NCI-H1105 (cell line): ENCODE data around the gene TSHZ3.

Source experiments
- DNase-seq: peaks from one replicate; lab custom pipeline; 2025; lab: John Stamatoyannopoulos, UW

Gene TSHZ3

DNA sequence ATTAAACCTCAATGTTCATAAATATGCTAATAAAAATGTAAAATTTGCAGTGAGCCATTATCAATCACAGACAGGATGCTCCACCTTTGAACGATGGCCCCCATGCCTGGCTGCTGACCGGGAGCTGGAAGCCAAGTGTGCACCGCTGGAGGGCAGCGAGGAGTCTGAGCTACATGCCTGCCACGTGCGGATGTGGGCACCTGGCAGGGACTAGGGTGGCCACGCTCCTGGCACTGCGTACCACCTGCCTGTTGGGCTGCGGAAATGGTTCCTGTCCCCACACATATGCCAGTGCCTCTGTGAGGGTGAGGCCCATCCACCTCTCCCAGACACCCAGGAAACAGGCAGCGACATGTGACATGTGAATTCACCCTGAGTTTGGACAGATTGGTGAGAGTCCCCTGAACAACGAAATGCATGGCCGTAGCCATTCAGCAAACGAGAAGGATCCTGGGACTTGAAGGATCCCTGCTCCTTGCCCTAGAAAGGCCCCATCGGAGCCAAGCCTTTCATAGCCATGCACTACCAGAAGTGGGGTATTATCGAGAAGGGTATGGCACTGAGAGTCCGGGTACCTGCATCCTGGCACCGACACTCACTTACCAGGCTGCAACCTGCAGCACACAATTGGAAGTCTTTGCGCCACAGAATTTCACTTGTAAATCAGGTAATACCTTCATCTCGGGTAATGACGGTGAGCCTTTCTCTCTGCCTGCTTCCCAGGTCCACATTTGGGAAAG is 35.8 kb downstream of the TSHZ3 start:
- no peak for DNase-seq

GRCh38 chr19:31312677-31313244 is 36.5 kb downstream of the TSHZ3 start:
- DNase-seq: no peak

GRCh38 chr19:31312009-31312676 is 37.1 kb downstream of the TSHZ3 start:
- DNase-seq: no peak

- DNase-seq: no peak
These were observed 38.7 kb downstream of the TSHZ3 start for GRCh38 chr19:31310432-31311133.

- no peak for DNase-seq
These were observed 40.5 kb downstream of the TSHZ3 start for GRCh38 chr19:31308781-31309180.

DNA sequence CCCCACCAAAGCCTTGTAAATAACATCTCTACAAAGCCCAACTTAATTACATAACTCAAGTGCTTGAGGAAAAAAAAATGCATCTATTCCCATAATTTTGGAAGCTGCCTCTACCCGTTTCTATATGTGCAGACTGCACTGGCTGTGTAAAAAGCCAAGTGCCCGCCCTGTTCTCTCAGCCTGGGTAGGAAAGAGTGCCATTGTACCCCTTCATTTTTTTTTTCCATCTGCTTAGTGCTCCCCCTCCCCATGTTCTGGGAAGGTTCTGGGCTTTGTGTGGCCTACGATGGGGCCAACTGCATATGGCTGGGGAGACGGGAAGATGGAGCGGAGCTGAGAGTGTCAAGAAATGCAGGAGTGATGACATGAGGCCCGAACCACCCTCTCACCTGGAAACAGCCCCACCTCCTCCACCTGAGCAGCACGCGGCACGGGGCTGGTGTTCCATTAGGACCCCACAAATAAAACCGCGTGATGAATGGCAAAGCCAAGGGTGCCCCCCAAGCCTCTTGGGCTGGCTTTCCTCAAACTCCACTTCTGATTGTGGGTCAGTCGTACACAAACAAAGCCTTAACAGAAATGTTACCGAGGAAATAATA is 42.1 kb downstream of the TSHZ3 start:
- DNase-seq: no peak

DNA sequence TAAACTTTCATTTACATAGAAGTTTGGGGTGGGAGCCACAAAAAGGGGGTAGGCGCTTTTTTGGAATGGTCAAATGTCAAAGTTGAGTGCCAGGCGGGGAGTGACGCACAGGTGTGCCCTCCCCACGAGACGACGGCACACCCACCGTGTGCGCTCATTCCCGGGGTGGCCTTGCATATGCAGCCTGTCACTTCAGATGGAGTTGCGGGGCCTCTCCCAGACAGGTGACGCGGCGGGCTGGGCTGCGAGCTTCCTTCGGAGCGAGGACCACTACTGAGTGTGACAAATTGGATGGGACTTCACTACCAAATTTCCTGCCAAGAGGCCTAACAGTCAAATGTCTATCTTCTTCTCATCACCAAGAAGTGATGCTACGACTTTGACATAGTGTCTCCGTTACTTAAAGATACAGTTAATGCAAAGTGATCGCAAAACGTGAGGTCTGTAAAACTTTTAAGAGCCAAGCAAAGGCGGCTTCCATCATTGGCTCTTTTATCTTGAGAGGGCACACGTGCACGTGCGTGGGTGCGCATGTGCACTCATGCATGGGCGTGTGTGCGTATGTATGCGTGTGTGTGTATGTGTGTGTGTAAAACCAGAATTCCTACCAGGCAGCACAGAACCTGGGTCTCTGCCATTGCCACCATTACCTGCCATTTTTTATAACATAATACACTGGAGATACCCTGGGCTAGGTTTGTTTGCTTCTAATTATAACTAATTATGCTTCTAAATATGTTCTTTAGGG is 43.1 kb downstream of the TSHZ3 start:
- no peak for DNase-seq

DNA sequence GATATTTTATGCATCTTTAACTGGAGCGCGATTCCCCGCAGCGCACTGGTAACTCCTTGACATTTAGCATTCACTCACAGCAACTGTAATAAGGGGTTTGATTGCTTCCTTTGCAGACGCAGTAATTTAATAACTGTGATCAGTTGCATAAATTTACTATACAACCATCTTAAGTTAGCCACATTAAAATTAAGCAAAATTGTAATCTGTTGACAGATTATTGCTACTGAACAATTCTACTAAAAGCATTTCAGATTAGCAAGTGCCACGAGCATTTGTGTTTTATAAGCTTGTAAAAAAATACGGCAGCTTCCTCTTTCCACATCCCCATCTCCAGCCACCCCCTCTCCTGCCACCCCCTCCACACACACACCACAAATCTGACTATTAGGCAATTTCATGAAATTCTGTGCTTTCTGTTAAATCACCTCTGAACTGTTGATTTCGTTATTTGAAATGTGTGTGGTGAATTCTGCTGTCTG is 44.4 kb downstream of the TSHZ3 start:
- no peak for DNase-seq

DNA sequence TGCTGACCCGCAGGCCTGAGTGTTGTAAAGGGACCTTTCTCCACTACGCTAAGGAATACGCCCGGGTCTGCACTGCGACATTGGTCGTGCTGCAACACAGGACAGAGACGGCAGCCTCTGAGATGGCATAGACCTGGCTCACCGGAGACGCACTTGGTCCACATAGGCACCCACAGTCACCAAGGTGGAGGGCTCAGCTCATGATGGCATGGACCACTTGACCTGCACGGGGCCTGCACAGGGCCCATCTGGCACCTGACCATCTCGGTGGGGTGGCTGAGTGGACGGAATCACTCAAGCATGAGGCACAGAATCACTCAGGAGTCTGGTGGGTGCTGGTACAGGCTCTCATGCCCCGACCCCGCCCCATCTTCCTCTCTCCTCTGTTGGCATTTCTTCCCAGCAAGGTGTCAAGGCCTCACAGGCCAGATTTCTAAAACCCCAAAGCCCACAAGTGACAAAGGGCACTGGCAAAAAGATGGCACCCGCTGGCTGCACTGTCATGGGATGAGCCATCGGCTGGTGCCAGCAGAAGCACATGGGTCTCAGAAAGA is 45.9 kb downstream of the TSHZ3 start:
- DNase-seq: no peak

GRCh38 chr19:31301306-31301980 is 47.8 kb downstream of the TSHZ3 start:
- peak; percentile 8 for DNase-seq

- DNase-seq: no peak
These were observed 48.8 kb downstream of the TSHZ3 start for GRCh38 chr19:31300422-31300821.

GRCh38 chr19:31299665-31300064 is 49.6 kb downstream of the TSHZ3 start:
- no peak for DNase-seq

- no peak for DNase-seq
These were observed 51.2 kb downstream of the TSHZ3 start for GRCh38 chr19:31297991-31298390.

DNA sequence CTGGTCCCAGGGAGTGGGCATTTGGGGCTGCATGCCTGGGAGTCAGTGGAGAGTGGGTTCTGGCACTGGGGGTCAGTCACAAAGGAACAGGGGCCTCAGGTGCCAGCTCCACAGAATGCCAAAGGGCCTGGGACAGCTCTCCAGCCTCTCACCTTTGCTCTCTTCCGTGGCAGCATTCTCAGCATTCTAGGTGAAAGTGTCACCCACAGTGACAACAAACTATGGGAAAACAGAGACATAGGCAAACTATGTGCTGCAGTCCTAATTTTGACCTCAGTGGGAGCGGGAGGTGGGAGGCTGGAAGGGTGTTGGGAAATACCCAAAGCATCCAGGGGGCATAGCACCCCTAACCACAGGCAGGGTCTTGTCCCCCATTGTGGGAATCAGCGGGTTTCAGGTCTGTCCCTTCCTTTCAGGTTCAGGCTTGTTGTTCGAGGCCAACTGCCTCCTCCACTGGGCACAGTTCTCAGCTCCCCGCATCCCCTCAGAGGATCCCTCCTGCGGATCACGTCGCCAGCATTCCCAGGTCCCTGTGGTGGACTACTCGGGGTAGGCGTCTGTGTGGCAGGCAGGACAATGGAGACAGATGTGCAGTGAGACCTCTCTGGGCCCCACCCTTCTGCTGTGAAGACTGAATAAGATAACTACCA is 52.4 kb downstream of the TSHZ3 start:
- DNase-seq: no peak

- DNase-seq: no peak
These were observed 55.0 kb downstream of the TSHZ3 start for GRCh38 chr19:31294189-31294588.

DNA sequence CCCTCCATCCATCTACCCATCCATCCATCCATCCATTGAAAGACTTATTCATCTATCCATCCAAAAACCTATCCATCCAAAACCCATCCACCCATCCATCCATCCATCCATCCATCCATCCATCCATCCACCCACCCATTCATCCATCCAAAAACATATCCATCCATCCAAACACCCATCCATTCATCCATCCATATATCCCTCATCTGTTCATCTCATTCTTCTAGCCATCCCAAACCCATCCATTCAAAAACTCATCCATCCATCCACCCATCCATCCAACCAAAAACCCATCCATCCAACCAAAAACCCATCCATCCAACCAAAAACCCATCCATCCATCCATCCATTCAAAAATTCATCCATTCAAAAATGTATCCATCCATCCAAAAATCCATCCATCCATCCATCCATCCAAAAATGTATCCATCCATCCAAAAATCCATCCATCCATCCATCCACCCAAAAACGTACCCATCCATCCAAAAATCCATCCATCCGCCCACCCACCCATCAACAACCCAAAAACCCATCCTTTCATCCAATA is 56.5 kb downstream of the TSHZ3 start:
- no peak for DNase-seq

DNA sequence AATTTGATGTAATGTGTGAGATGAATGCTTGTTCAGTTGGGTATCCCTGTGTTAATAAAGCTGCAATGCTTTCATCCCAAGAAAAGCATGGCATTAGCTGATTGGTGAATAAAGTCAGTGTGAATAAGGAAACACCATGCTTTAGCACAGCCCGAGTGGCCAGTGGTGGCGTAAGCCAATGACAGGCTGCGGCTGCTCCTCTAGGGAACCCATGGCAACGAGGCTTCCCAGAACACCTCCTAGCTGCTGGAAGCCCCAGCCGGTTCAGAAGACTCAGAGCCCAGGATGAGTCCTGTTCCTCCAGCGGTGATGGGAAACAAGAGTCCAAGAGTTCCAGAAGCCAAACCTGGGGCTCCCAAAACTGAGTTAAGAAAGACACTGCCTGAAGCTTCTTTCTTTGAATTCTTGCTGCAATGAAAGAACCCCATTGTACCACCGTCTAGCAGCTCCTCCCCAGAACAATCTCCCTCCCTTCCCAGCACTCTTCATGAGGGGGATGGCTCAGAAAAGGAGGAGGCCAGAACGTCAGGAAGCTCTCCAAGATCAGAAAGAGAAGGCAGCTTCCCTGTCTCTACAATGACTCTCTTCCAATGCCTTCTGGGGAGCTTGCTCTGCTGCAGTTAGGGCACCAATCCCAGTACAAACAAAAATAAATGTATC is 58.2 kb downstream of the TSHZ3 start:
- DNase-seq: no peak

GRCh38 chr19:31289976-31290375 is 59.3 kb downstream of the TSHZ3 start:
- no peak for DNase-seq

GRCh38 chr19:31289381-31289880 is 59.8 kb downstream of the TSHZ3 start:
- no peak for DNase-seq
